NCI-H345 (cell line): Measurements from ENCODE around the gene LAMB1.
"Not testable (repeated sequence)": the region's sequence is repeated elsewhere in the genome, so short reads cannot be mapped to it uniquely, and the experiment has no call there.

ENCODE experiments used
- DNase-seq: peaks from one replicate; lab custom pipeline; 2025; lab: John Stamatoyannopoulos, UW

Gene LAMB1

GRCh38 chr7:108002726-108003598 is at the start of gene LAMB1:
LAMB1 (minus strand) TSS chr7:108003161; CDS start chr7:108002885, 276 bp downstream.
- peak; percentile 62 for DNase-seq

GRCh38 chr7:108051454-108051853 is 48.5 kb upstream of the LAMB1 start:
- DNase-seq: no peak

GRCh38 chr7:108049962-108050361 is 47.0 kb upstream of the LAMB1 start:
- no peak for DNase-seq

GRCh38 chr7:108048422-108048821 is 45.5 kb upstream of the LAMB1 start:
- no peak for DNase-seq

- DNase-seq: no peak
Measured at GRCh38 chr7:108046952-108047506, 44.1 kb upstream of the LAMB1 start.

- DNase-seq: no peak
Measured at GRCh38 chr7:108045669-108046068, 42.7 kb upstream of the LAMB1 start.

GRCh38 chr7:108045154-108045553 is 42.2 kb upstream of the LAMB1 start:
- DNase-seq: no peak

- DNase-seq: no peak
Measured at GRCh38 chr7:108044345-108044744, 41.4 kb upstream of the LAMB1 start.

- no peak for DNase-seq
Measured at GRCh38 chr7:108038986-108039385, 36.0 kb upstream of the LAMB1 start.

- DNase-seq: no peak
Measured at GRCh38 chr7:108037741-108038140, 34.8 kb upstream of the LAMB1 start.

GRCh38 chr7:108037140-108037539 is 34.2 kb upstream of the LAMB1 start:
- no peak for DNase-seq

GRCh38 chr7:108034586-108034985 is 31.6 kb upstream of the LAMB1 start:
- DNase-seq: no peak

GRCh38 chr7:108033776-108034497 is 31.0 kb upstream of the LAMB1 start:
- DNase-seq: no peak

GRCh38 chr7:108033309-108033708 is 30.3 kb upstream of the LAMB1 start:
- DNase-seq: not testable (repeated sequence)

GRCh38 chr7:108030516-108030915 is 27.6 kb upstream of the LAMB1 start:
- no peak for DNase-seq

GRCh38 chr7:108029034-108029433 is 26.1 kb upstream of the LAMB1 start:
- no peak for DNase-seq

- DNase-seq: peak; percentile 13
Measured at GRCh38 chr7:108028111-108028510, 25.1 kb upstream of the LAMB1 start.

GRCh38 chr7:108027239-108027638 is 24.3 kb upstream of the LAMB1 start:
- DNase-seq: no peak

GRCh38 chr7:108026647-108027046 is 23.7 kb upstream of the LAMB1 start:
- DNase-seq: no peak

- no peak for DNase-seq
Measured at GRCh38 chr7:108026116-108026515, 23.2 kb upstream of the LAMB1 start.

GRCh38 chr7:108024538-108024937 is 21.6 kb upstream of the LAMB1 start:
- DNase-seq: no peak

GRCh38 chr7:108020585-108020984 is 17.6 kb upstream of the LAMB1 start:
- no peak for DNase-seq

GRCh38 chr7:108018668-108019067 is 15.7 kb upstream of the LAMB1 start:
- DNase-seq: no peak
